ENCODE measurements around the gene PLSCR5.

Gene PLSCR5

DNA sequence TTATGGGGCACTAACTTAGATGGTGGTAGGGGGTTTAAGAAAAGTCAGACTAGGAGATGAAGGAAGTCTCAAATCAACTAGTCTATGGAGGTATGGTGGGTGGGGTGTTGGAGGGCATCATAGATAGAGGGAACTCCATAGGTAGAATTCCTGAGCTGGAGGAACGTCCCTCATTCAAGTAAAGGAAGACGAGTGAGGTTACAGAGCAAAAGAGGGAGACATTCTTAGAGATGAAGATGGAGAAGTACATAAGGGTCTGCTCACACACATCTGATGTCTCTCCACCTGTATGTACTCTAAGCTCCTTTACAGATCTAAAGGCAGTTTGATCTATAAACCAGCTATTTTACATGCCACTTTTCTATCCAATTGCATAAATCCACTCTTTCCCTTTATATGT lies 62.2 kb downstream of the PLSCR5 start:
- Histone ChIP-seq H3K9ac (ENCODE audit: low read depth, low read length) (no peak overlapping the region), H3K9me3 (ENCODE audit: control insufficient read depth, insufficient read depth, low read length) (peaks cover 3% of the 10 kb centered on the region), H3K4me1 (ENCODE audit: control insufficient read depth, insufficient read depth, low read length) (no peaks in the 10 kb centered on the region), H3K36me3 (ENCODE audit: control insufficient read depth, insufficient read depth, low read length) (no peaks in the 10 kb centered on the region), H3K27me3 (ENCODE audit: control insufficient read depth, insufficient read depth, low read length) (no peaks in the 10 kb centered on the region), H3K4me3 (ENCODE audit: low read depth, low read length) (peak overlapping the region; percentile 85)

DNA sequence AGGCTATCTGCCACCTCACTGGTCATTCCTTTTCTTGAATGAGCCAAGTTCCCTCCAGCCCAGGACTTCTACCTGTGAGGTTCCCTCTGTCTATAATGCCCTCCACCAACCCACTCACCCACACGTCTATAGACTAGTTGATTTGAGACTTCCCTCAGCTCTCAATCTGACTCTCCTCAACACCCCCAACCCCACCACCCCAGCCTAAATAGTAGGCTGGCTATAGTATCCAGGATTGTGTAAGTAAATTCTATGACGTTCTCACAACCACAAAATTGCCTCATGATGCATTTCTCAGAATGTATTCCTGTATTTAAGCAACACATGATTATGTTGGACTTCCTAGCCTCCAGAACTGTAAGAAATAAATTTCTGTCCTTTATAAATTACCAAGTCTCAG lies 63.0 kb downstream of the PLSCR5 start:
- Histone ChIP-seq H3K27me3 (ENCODE audit: control insufficient read depth, insufficient read depth, low read length) (no peaks in the 10 kb centered on the region), H3K9me3 (ENCODE audit: control insufficient read depth, insufficient read depth, low read length) (peaks cover 3% of the 10 kb centered on the region), H3K4me3 (ENCODE audit: low read depth, low read length) (peak overlapping the region; percentile 85), H3K36me3 (ENCODE audit: control insufficient read depth, insufficient read depth, low read length) (no peaks in the 10 kb centered on the region), H3K9ac (ENCODE audit: low read depth, low read length) (no peak overlapping the region), H3K4me1 (ENCODE audit: control insufficient read depth, insufficient read depth, low read length) (no peaks in the 10 kb centered on the region)

DNA sequence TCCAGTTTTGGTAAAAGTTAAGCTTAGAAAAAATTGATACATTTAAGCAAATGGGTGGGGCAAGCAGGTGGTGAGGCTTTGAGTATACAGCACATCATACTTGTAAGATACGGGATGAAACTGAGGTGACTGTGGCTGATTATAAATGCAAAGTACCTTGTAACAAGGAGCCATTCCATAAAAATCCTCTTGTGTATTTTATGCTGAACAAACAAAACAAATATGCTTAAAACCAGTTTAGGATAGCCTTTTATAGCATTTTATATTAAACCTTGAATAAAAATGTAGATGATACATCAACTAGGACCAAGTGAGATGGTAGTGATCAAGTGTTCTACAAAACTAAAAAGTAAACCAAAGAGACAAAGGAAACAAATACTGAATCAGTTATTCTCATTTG lies 64.2 kb downstream of the PLSCR5 start:
- peaks cover 3% of the 10 kb centered on the region for H3K9me3 ChIP-seq (ENCODE audit: control insufficient read depth, insufficient read depth, low read length)
- H3K4me3 ChIP-seq (ENCODE audit: low read depth, low read length): no peak overlapping the region
- H3K27me3 ChIP-seq (ENCODE audit: control insufficient read depth, insufficient read depth, low read length): no peaks in the 10 kb centered on the region
- no peaks in the 10 kb centered on the region for H3K4me1 ChIP-seq (ENCODE audit: control insufficient read depth, insufficient read depth, low read length)
- H3K9ac ChIP-seq (ENCODE audit: low read depth, low read length): no peak overlapping the region
- H3K36me3 ChIP-seq (ENCODE audit: control insufficient read depth, insufficient read depth, low read length): no peaks in the 10 kb centered on the region

- H3K4me1 ChIP-seq (ENCODE audit: control insufficient read depth, insufficient read depth, low read length): peaks cover 1% of the 10 kb centered on the region
- H3K9me3 ChIP-seq (ENCODE audit: control insufficient read depth, insufficient read depth, low read length): peaks cover 3% of the 10 kb centered on the region
- H3K4me3 ChIP-seq (ENCODE audit: low read depth, low read length): no peak overlapping the region
- no peaks in the 10 kb centered on the region for H3K36me3 ChIP-seq (ENCODE audit: control insufficient read depth, insufficient read depth, low read length)
- no peak overlapping the region for H3K9ac ChIP-seq (ENCODE audit: low read depth, low read length)
- no peaks in the 10 kb centered on the region for H3K27me3 ChIP-seq (ENCODE audit: control insufficient read depth, insufficient read depth, low read length)
Observed at GRCh38 chr3:146540236-146540635, 64.9 kb downstream of the PLSCR5 start.

DNA sequence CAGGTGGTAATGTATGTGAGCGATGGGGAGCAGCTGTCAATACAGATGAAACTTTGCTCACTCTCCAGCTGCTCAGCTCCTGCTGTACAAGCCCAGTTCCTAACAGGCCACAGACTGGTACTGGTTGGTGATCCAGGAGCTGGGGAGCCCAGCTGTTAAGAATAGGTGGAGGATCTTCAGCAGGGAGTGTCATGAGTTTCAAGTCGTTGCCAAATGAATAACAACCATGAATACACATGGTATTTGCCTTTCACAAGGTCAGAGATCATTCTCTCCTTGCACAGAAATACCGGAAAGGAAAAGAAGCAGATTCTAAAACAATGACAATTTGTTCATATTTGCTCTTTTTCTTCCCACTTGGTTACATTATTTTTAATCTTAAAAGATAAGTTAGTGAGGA lies 65.8 kb downstream of the PLSCR5 start:
- Histone ChIP-seq H3K4me3 (ENCODE audit: low read depth, low read length) (no peak overlapping the region), H3K4me1 (ENCODE audit: control insufficient read depth, insufficient read depth, low read length) (peaks cover 4% of the 10 kb centered on the region), H3K9ac (ENCODE audit: low read depth, low read length) (no peak overlapping the region), H3K27me3 (ENCODE audit: control insufficient read depth, insufficient read depth, low read length) (no peaks in the 10 kb centered on the region), H3K36me3 (ENCODE audit: control insufficient read depth, insufficient read depth, low read length) (no peaks in the 10 kb centered on the region), H3K9me3 (ENCODE audit: control insufficient read depth, insufficient read depth, low read length) (peaks cover 3% of the 10 kb centered on the region)

DNA sequence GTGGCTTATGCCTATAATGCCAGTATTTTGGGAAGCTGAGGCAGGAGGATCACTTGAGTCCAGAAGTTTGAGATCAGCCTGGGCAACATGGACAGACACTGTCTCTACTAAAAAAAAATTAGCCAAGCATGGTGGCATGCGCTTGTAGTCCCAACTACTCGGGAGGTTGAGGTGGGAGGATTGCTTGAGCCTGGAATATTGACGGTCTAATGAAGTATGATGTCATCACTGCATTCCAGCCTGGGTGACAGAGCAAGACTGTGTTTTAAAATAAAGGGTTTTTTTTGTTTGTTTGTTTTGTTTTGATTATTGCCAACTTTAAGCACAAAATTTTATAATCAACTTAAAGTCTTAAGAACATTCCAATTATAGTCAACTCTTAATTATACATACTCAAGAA lies 67.5 kb downstream of the PLSCR5 start:
- H3K36me3 ChIP-seq (ENCODE audit: control insufficient read depth, insufficient read depth, low read length): no peaks in the 10 kb centered on the region
- H3K4me1 ChIP-seq (ENCODE audit: control insufficient read depth, insufficient read depth, low read length): peaks cover 4% of the 10 kb centered on the region
- H3K4me3 ChIP-seq (ENCODE audit: low read depth, low read length): no peak overlapping the region
- no peaks in the 10 kb centered on the region for H3K27me3 ChIP-seq (ENCODE audit: control insufficient read depth, insufficient read depth, low read length)
- peaks cover 3% of the 10 kb centered on the region for H3K9me3 ChIP-seq (ENCODE audit: control insufficient read depth, insufficient read depth, low read length)
- no peak overlapping the region for H3K9ac ChIP-seq (ENCODE audit: low read depth, low read length)

DNA sequence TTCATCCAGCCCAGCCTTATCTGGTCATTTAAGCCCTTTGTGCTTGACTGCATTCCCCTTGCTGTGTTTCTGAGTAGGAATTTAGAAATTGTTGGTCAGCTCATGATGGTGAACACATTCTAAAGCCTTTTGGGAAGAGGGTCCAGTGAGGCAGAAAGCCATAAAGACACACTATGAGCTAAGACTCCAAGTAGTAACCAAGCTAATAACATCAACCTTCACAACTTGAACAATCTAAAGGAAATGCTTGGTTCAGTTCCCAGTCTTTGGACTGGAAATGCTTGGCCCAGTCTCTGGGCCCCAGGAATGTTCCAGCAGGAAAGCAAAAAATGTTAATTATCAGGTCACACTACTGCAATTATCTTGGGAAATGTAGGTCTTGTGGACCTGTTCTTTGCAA lies 68.5 kb downstream of the PLSCR5 start:
- Histone ChIP-seq H3K4me1 (ENCODE audit: control insufficient read depth, insufficient read depth, low read length) (peaks cover 4% of the 10 kb centered on the region), H3K36me3 (ENCODE audit: control insufficient read depth, insufficient read depth, low read length) (no peaks in the 10 kb centered on the region)

More for the DNA sequence above, 68.5 kb downstream of the PLSCR5 start:
- Histone ChIP-seq H3K9ac (ENCODE audit: low read depth, low read length) (no peak overlapping the region), H3K9me3 (ENCODE audit: control insufficient read depth, insufficient read depth, low read length) (peaks cover 3% of the 10 kb centered on the region), H3K4me3 (ENCODE audit: low read depth, low read length) (no peak overlapping the region), H3K27me3 (ENCODE audit: control insufficient read depth, insufficient read depth, low read length) (no peaks in the 10 kb centered on the region)
